Stimulated activated CD4-positive, alpha-beta T cell treated with anti-CD3 and anti-CD28 coated beads, TNF-alpha, amount 100 ng/mL, for 4 hours (primary cell): ENCODE results near the gene PNRC1.
"Not testable (repeated sequence)": the region's sequence is repeated elsewhere in the genome, so short reads cannot be mapped to it uniquely, and the experiment has no call there.

Source experiments
- DNase-seq, 3 experiments: peaks; one replicate each; pipeline ENCODE4 v3.0.0-alpha.2; 2020; ENCODE audit warnings: low read depth in 3 of 3

PNRC1 gene

DNA sequence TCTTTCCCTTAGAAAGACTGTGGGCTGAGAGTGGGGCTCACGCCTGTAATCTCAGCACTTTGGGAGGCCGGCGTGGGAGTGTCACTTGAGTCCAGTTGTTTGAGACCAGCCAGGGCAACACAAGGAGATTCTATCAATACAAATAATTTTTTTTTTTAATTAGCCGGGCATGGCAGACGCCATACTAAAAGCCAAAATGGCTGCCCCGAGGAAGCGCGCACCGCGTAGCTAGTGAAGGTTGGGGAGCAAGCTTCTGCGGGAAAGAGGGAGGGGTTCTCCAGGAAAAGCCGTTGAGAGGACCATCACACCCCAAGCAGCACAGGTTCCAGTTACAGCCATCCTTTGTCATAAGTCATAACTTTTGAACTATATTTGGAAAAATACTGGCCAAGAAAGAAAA is 21.3 kb upstream of the PNRC1 start:
- DNase-seq = no peak

DNA sequence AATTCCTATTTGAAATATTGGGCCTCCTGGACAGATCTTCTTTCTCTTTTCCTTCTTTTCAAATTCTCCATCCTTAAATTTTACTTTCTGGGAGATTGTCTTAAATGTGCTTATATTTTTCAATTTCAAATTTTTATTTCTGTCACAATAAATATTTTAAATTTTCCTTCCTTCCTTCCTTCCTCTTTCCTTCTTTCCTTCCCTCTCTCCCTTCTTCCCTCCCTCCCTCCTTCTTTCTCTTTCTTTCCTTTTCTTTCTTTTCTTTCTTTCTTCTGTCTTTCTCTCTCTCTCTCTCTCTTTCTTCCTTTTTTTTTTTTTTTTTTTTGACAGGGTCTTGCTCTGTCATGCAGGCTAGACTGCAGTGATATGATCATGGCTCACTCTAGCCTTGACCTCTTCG is 16.7 kb upstream of the PNRC1 start:
- DNase-seq = no peak

DNA sequence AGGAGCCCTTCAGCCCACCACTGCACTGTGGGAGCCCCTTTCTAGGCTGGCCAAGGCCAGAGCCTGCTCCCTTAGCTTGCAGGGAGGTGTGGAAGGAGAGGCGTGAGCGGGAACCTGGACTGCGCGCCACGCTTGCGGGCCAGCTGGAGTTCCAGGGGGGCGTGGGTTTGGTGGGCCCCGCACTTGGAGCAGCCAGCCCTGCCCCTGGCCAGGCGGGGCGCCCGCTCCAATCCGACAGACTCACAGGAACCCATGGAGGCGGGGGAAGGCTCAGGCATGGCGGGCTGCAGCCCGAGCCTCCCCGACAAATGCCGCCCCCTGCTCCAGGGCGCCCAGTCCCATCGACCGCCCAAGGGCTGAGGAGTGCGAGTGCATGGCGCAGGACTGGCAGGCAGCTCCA is 15.6 kb upstream of the PNRC1 start:
- not testable (repeated sequence) for DNase-seq

- DNase-seq = not testable (repeated sequence)
These were observed 14.4 kb upstream of the PNRC1 start for GRCh38 chr6:89066121-89066520.

DNA sequence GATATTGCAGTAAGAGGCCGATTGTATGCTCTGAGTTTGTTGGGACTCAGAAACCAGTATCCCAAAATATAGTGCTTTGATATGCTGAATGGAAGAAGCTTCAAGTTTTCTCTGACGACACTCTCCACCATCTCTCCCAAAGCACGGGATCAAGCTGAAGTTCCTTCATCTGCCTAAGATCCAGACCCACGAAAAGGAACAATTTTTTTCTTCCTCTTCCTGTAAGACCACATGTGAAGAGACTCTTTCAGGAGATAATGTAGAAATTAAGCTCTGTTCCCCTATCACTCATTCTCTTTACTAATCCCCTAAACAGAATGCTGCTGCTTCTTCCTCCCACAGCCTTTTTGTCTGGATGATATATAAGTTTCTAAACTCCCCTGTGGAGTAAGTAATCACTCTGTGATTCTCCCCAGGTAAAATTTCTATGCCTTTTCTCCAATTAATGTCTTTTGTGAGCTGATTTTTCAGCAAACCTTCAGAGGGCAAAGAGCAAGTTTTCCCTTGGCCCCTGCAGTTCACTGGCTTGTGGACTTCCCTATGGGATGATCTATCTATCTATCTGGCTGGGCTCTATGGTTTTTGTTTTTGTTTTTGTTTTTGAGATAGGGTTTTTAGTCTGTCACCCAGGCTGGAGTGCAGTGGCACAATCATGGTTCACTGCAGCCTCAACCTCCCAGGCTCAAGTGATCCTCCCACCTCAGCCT is 13.5 kb upstream of the PNRC1 start:
- DNase-seq = no peak

DNA sequence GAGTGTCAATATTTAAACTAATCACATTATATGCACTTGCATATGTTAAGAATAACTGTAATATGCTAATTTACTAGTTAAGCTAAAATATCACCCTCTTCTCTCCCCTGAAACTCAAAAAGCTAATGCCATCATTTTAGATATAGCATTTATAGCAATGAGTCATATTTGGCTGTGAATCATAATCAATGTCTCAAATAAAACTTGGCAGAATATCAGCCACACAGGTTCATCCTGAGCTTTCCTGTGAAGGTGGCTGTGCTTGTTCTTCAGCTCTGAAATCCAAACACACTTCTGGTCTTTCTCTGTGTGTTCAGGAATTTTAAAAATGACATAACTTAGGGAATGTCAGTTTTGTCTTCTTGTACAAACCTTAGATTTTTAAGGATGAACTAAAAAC is 12.8 kb upstream of the PNRC1 start:
- DNase-seq = no peak

GRCh38 chr6:89068695-89069094 is 11.9 kb upstream of the PNRC1 start:
- no peak for DNase-seq

DNA sequence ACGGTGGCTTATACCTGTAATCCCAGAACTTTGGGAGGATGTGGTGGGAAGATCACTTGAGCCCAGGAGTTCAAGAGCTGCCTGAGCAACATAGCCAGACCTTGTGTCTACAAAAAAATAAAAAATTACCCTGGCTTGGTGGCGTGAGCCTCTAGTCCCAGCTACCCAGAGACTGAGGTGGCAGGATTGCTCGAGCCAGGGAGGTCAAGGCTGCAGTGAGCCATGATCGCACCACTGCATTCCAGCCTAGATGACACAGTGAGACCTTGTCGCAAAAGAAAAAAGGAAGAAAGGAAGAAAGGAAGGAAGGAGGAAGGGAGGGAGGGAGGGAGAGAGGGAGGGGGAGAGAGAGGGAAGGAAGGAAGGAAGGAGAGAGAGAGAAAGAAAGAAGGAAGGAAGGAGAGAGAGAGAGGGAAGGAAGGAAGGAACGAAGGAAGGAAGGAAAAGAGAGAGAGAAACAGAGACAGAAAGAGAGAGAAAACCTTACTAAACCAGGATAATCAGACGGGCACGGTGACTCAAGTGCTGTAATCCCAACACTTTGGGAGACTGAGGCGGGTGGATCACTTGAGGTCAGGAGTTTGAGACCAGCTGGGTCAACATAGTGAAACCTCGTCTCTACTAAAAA is 10.9 kb upstream of the PNRC1 start:
- no peak for DNase-seq

GRCh38 chr6:89071036-89071435 is 9.5 kb upstream of the PNRC1 start:
- DNase-seq = no peak

- DNase-seq = no peak
These were observed 7.4 kb upstream of the PNRC1 start for GRCh38 chr6:89073014-89073620.

DNA sequence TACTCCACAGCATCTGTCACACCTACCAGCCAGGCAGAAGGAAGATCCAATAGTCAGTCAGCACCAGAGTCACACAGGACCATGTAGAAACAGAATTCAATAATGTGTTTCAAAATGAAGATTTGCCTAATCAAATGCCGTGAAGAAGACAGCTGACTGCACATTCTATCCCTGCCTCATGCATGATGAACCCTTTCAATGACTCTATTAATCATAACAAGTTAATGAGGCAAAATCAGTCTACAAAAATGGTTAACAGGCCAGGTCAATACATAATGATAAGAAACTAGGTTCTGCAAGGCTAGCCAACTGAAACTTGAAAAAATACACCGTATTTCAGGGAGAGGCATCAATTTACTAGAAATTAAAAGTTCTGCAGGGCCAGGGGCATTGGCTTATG is 6.7 kb upstream of the PNRC1 start:
- DNase-seq = no peak

DNA sequence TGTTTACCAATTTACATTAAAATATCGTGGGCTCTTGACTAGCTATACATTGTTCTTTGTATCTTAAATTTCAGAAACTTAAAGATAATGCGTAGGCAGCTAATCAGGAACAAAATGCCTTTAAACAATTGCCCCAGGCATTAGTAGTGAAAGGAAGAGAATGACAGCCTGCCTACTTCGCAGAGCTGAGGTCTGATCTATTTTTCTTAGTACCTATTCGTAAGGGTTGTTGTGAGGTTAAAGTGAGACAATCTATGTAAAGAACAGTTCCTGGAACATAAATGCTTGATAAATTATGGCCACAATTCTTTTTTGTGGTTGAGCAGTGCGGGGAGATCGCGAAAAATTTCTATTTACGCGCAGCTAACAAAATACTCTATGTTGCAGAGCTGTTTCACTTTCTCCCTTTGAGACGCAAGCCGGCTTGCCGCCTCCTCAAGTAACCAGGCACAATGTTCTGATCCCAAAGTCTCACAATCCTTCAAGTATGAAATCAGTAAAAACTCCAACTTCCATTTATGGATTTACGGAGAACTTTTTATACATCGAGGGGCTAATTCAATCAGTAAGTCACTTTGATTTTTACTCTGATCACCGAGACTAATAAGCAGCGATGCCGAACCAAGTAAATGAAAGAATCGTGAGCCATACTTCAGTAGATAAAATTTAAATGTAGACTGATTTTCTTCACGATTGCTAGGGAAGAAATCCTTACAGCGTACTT is 878 bp upstream of the PNRC1 start:
- DNase-seq = peak in 1 of 3 experiments; percentile 38

DNA sequence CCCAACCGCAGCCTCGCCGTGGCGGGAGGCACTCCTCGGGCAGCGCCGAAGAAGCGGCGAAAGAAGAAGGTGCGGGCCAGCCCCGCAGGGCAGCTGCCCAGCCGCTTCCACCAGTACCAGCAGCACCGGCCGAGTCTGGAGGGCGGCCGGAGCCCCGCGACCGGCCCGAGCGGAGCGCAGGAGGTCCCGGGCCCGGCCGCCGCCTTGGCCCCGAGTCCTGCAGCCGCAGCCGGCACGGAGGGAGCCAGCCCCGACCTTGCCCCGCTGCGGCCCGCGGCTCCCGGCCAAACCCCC is 525 bp downstream of the PNRC1 start:
- DNase-seq = no peak

- peak; percentile 95 to 99 (median 98) for DNase-seq
These were observed 1.1 kb downstream of the PNRC1 start for GRCh38 chr6:89081423-89082322.

GRCh38 chr6:89082486-89082891 is 1.9 kb downstream of the PNRC1 start:
- no peak for DNase-seq

- no peak for DNase-seq
These were observed 4.0 kb downstream of the PNRC1 start for GRCh38 chr6:89084542-89084941.

DNA sequence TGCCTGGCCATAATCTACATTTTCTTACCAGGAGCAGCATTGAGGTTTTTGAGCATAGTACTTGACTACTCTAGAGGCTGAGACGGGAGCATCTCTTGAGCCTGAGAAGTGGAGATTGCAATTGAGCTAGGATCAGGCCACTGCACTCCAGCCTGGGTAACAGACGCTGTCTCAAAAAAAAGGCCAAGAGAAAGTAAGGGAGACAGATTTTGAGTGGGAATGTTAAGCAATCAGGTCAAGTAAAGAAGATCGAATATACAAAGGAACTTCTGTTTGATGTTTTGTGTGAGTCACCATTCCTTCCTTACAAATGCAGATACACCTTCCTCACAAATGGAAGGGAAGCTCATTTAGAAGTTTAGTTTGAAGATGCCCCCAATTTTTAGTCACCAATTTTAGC is 4.4 kb downstream of the PNRC1 start:
- no peak for DNase-seq

DNA sequence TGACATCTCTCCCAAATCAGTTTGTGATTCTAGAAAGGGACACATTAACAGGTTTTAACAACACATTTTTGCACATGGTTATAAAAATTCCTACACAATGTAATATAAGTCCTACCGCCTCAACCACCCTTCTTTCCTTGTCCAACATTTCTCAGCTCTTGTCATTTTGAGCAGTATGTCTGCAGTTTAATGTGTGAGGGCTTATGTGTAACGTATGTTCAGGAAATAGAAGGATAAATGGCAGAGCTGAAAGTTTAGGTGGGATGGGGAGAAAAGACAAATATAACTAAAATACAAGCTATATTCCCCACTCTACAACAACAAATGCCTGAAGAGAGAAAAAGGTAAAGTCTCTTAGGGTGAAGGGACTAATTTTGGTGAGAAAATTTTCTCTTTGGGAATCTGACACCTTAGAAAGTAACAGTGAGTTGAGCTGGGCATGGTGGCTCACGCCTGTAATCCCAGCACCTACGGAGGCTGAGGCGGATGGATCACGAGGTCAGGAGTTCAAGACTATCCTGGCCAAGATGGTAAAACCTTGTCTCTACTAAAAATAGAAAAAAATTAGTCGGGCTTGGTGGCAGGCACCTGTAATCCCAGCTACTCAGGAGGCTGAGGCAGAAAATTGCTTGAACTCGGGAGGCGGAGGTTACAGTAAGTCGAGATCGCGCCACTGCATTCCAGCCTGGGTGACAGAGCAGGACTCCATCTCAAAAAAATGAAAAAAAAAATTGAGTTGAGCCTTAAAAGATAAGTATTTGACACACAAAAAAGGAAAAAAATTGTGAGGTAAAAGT is 5.1 kb downstream of the PNRC1 start:
- DNase-seq = no peak

GRCh38 chr6:89087881-89088280 is 7.3 kb downstream of the PNRC1 start:
- no peak for DNase-seq

GRCh38 chr6:89098461-89098860 is 17.9 kb downstream of the PNRC1 start:
- DNase-seq = no peak

DNA sequence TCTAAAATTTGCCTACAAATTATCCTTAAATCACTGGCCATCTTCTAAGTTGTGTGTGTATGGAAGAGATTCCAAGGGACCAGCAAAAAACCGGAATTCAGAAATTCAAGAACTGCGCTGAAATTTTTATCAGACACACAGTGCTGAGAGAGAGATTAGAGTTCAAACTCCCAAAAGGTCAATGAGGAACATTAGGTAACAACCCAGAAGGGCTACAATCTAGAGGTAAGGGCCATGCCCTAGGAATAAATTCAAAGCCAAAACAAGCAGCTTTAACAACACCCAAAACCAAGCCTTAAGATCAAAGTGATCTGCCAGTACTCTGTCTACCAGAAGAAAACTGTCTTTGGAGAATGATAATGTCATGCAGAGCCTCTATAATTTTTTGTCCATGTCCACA is 19.6 kb downstream of the PNRC1 start:
- DNase-seq = no peak
